Sigmoid colon (tissue), 7 donors: Measurements from ENCODE around the gene ARHGAP22. TPM values are rescaled to one million over a fixed set of nuclear protein-coding genes. Genes with fewer than 3 reads are reported as not detected.

Source experiments
- DNase-seq: peaks from one replicate; pipeline ENCODE4 v3.0.0-alpha.2; 2019
- H3K27ac ChIP-seq, 4 donors: fragments of 200-600 bp; sonication (generic); one replicate each; pipeline ENCODE4 v1.5.1; 2016 to 2019; ENCODE audit warnings: mild to moderate bottlenecking in 1 of 4
- H3K27me3 ChIP-seq, 3 donors: fragments of 200-600 bp; sonication (generic); one replicate each; pipeline ENCODE4 v1.5.1; 2019; ENCODE audit warnings: mild to moderate bottlenecking in 1 of 3
- H3K36me3 ChIP-seq, 4 donors: fragments of 200-600 bp; sonication (generic); one replicate each; pipeline ENCODE4 v1.5.1; 2016 to 2019
- H3K4me1 ChIP-seq, 4 donors: fragments of 200-600 bp; sonication (generic); one replicate each; pipeline ENCODE4 v1.5.1; 2017 to 2019
- H3K4me3 ChIP-seq, 4 donors: fragments of 200-600 bp; sonication (generic); one replicate each; pipeline ENCODE4 v1.5.1; 2017 to 2019; ENCODE audit warnings: mild to moderate bottlenecking in 2 of 4, moderate library complexity in 1 of 4
- H3K9me3 ChIP-seq, 4 donors: fragments of 200-600 bp in 3 of 4; sonication (generic) in 3 of 4; one replicate each; pipeline versions ENCODE4 v1.5.1 to v1.6.1; 2013 to 2019
- CTCF ChIP-seq, 4 experiments: fragments of 450-650 bp in 3 of 4; fragments of 200-600 bp in 1 of 4; IDR thresholded peaks; one replicate each; pipeline ENCODE4 v1.5.1; 2016 to 2019; ENCODE audit warnings: antibody characterized with exemption in 4 of 4, mild to moderate bottlenecking in 3 of 4, moderate library complexity in 2 of 4
- EP300 ChIP-seq, 4 donors: sonication (generic); formaldehyde crosslinking; IDR thresholded peaks; one replicate each; pipeline ENCODE4 v1.6.1; 2017; ENCODE audit warnings: antibody characterized with exemption in 4 of 4
- POLR2A ChIP-seq, 2 donors: fragments of 450-650 bp; IDR thresholded peaks; one replicate each; pipeline ENCODE4 v1.6.1; 2016; ENCODE audit warnings: antibody characterized with exemption in 2 of 2, mild to moderate bottlenecking in 2 of 2, moderate library complexity in 2 of 2
- POLR2AphosphoS5 ChIP-seq, 4 donors: sonication (generic); formaldehyde crosslinking; IDR thresholded peaks; one replicate each; pipeline ENCODE4 v1.6.1; 2017; ENCODE audit warnings: antibody characterized with exemption in 4 of 4
- WGBS, 2 donors: extraction: QIAGEN DNeasy Blood & Tissue Kit; methylation state at CpG; one replicate each; pipeline ENCODE4 v1.1.7; 2013; 5-methylcytosine and 5-hydroxymethylcytosine counted together
- intact Hi-C: fragments of 100-400 bp; cut with DNase I; formaldehyde crosslinking; loops from one replicate; pipeline ENCODE4 v1.15.1; 2023
- polyA plus RNA-seq, 3 donors: library from polyadenylated mRNA; stranded (reverse); fragments of 200-250 nt; gene quantifications; one replicate each; pipeline ENCODE4 v1.2.3, GENCODE V29; 2013
- total RNA-seq, 4 donors: library from RNA; depleted of rRNA; stranded (reverse); fragments of >200 nt; gene quantifications; one replicate each; pipeline ENCODE4 v1.1.0, GENCODE V29; 2016
- donor health status: healthy with polysubstance abuse.
- donor health status: Bipolar disorder and iron deficiency.
- donor health status: healthy.

ARHGAP22 gene
- total and polyA plus RNA-seq, 7 donors, result 1.2 to 6.4 (median 3.1) TPM

- 71 to 86% methylated on average over 20 of the region's 20 CpGs for WGBS, 2 donors
- no peak overlapping the region for H3K27ac ChIP-seq
- no peaks in the 10 kb centered on the region for H3K36me3 ChIP-seq
- no peaks in the 10 kb centered on the region for H3K27me3 ChIP-seq
- TF ChIP-seq EP300 (IDR thresholded peaks at IDR 0.05) (no peak), POLR2AphosphoS5 (IDR thresholded peaks at IDR 0.05) (no peak), CTCF (IDR thresholded peaks at IDR 0.05) (no peak), POLR2A (IDR thresholded peaks at IDR 0.05) (no peak)
- intact Hi-C loops, result no loop called here
- peak; percentile 53 for DNase-seq
- H3K4me1 ChIP-seq, result no peaks in the 10 kb centered on the region
- H3K4me3 ChIP-seq, result no peak overlapping the region
- H3K9me3 ChIP-seq, result no peaks in the 10 kb centered on the region
Observed at GRCh38 chr10:48444861-48445841, 159.7 kb downstream of the ARHGAP22 start.

DNA sequence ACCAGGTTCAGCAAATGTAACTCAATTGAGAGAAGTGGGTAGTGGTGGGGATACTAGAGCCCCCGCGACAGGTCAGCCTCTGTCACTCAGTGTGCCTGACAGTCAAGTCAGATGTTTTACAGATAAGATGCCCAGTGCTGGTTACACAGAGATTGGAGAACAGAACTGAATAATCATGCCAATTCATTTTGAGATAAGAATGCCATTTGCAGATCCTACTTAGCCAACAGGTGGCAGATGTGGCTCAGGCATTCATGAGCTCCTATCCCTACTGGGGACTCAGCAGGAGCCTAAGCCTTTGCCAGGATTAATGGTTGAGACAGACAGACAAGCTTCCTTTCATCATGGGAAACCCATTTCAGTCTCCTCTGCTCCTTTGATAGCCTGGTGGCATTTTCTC, 160.6 kb downstream of the ARHGAP22 start:
- H3K36me3 ChIP-seq, result no peaks in the 10 kb centered on the region
- 62 to 71% methylated on average over 2 of the region's 2 CpGs for whole genome bisulfite sequencing, 2 donors
- no peaks in the 10 kb centered on the region for H3K4me1 ChIP-seq
- no peak overlapping the region for H3K27ac ChIP-seq
- DNase-seq, result no peak
- no peak overlapping the region for H3K4me3 ChIP-seq
- TF ChIP-seq CTCF (IDR thresholded peaks at IDR 0.05) (no peak), POLR2A (IDR thresholded peaks at IDR 0.05) (no peak), POLR2AphosphoS5 (IDR thresholded peaks at IDR 0.05) (no peak), EP300 (IDR thresholded peaks at IDR 0.05) (no peak)
- H3K27me3 ChIP-seq, result no peaks in the 10 kb centered on the region
- no peaks in the 10 kb centered on the region for H3K9me3 ChIP-seq
- intact Hi-C loops, result no loop called here

- H3K27ac ChIP-seq, result no peak overlapping the region
- no peaks in the 10 kb centered on the region for H3K9me3 ChIP-seq
- H3K27me3 ChIP-seq, result no peaks in the 10 kb centered on the region
- H3K4me3 ChIP-seq, result no peak overlapping the region
- DNase-seq, result no peak
- 77 to 85% methylated on average over 5 of the region's 5 CpGs for WGBS, 2 donors
- intact Hi-C loops, result no loop called here
- H3K4me1 ChIP-seq, result no peaks in the 10 kb centered on the region
- peaks cover 0 to 4% (median under 1%) of the 10 kb centered on the region in 4 donors for H3K36me3 ChIP-seq
- no peak for TF ChIP-seq POLR2A (IDR thresholded peaks at IDR 0.05)
- no peak for TF ChIP-seq POLR2AphosphoS5 (IDR thresholded peaks at IDR 0.05)
- TF ChIP-seq CTCF (IDR thresholded peaks at IDR 0.05), result no peak
- TF ChIP-seq EP300 (IDR thresholded peaks at IDR 0.05), result no peak
Observed at GRCh38 chr10:48442809-48443177, 162.1 kb downstream of the ARHGAP22 start.

DNA sequence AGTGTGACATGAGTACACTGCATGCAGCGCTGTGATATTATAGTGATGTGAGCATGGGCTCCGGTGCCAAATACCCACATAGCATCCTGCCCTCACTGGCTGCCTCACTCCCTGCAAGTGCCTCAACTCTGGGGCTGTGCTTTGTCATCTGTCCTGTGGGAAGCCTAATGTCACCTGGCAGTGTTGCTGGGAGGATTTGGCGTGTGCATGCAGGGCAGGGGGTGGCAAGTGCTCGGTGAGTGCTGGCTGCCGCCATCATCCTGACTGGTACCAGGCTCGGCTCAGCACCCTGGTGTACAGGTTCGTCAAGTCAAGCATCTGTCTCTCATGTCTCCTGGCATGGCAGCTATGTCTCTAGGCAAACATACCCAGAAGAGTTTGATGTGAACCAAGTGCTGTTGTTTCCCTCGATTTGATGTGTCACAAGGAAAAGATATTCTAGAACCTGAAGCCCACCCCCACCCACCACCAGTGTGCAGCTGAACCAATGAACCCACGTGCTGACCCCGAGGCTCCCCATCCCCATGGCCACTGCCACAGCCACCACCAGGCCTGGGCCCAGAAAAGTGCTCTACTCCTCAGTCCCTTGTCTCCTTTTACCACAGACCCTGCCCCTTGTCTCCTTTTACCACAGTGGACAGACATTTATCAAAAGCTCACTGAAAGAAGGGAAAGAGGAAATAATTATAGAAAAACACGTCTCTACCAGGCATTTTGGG, 162.6 kb downstream of the ARHGAP22 start:
- intact Hi-C loops, result no loop called here
- H3K9me3 ChIP-seq, result no peaks in the 10 kb centered on the region
- 80 to 87% methylated on average over 11 of the region's 11 CpGs for WGBS, 2 donors
- H3K27ac ChIP-seq, result no peak overlapping the region
- H3K4me1 ChIP-seq, result no peaks in the 10 kb centered on the region
- H3K27me3 ChIP-seq, result no peaks in the 10 kb centered on the region
- DNase-seq, result no peak
- TF ChIP-seq POLR2A (IDR thresholded peaks at IDR 0.05), result no peak
- TF ChIP-seq CTCF (IDR thresholded peaks at IDR 0.05), result no peak
- TF ChIP-seq POLR2AphosphoS5 (IDR thresholded peaks at IDR 0.05), result no peak
- no peak for TF ChIP-seq EP300 (IDR thresholded peaks at IDR 0.05)
- H3K36me3 ChIP-seq, result peaks cover 0 to 7% (median 2%) of the 10 kb centered on the region in 4 donors
- no peak overlapping the region for H3K4me3 ChIP-seq
